GM12878 (cell line): Measurements from ENCODE around the gene TAS2R38. TPM values are rescaled to one million over a fixed set of nuclear protein-coding genes. Genes with fewer than 3 reads are reported as not detected.

Source experiments
- ATAC-seq: fragments of 200-7000 bp; cut with Tn5 transposase; 3 replicates; pipeline ENCODE4 v1.9.1; 2020; ENCODE audit warnings: mild to moderate bottlenecking, moderate library complexity
- BruUV-seq: library from RNA; stranded (reverse); fragments of 400-500 nt; replicated peaks from 2 replicates; lab custom pipeline; 2021; lab: Mats Ljungman, UMichigan
- CTCF ChIA-PET: fragments of 300-600 bp; sonication (Branson Sonifier 250); formaldehyde crosslinking; extraction: SDS; loops from one replicate; lab custom pipeline; 2021; ENCODE audit warnings: inconsistent platforms; lab: Yijun Ruan, JAX
- POLR2A ChIA-PET: fragments of 350-600 bp; formaldehyde crosslinking; extraction: SDS; loops from one replicate; lab custom pipeline; 2021; ENCODE audit warnings: inconsistent platforms; lab: Charles Lee
- RAD21 ChIA-PET: fragments of 300-600 bp; sonication (Branson Sonifier 250); formaldehyde crosslinking; loops from one replicate; lab custom pipeline; 2023; ENCODE audit warnings: antibody characterized with exemption; ENCODE audit not compliant: unreplicated experiment; lab: Charles Lee
- SMC1A ChIA-PET: fragments of 300-600 bp; sonication (Branson Sonifier 250); formaldehyde crosslinking; loops from one replicate; lab custom pipeline; 2023; ENCODE audit not compliant: unreplicated experiment, uncharacterized antibody; lab: Charles Lee
- DNase-seq: peaks from one replicate; pipeline ENCODE4 v3.0.0-alpha.2; 2011; ENCODE audit warnings: low read depth, low spot score
- FAIRE-seq: peaks from 3 replicates; lab custom pipeline; 2011; peaks lifted over from hg19 to GRCh38; lab: Jason Lieb, UNC
- H2AFZ ChIP-seq: 2 replicates; pipeline ENCODE4 v1.6.0; 2011; ENCODE audit warnings: low read depth, low read length, control low read depth; ENCODE audit not compliant: control insufficient read depth
- H3K27ac ChIP-seq: 2 replicates; pipeline ENCODE4 v1.5.1; 2011; ENCODE audit warnings: control low read depth; ENCODE audit not compliant: control insufficient read depth, insufficient read depth
- H3K27me3 ChIP-seq, 2 experiments: replicated peaks in 1 of 2; 2 replicates each; pipeline versions ENCODE4 v1.6.0 to v1.6.1; 2011; ENCODE audit warnings: low read length in 1 of 2; ENCODE audit not compliant: control insufficient read depth in 2 of 2, insufficient read depth in 2 of 2
- H3K36me3 ChIP-seq, 2 experiments: 2 replicates each; pipeline ENCODE4 v1.5.1; 2011; ENCODE audit warnings: low read length in 1 of 2; ENCODE audit not compliant: control insufficient read depth in 2 of 2, insufficient read depth in 2 of 2
- H3K4me1 ChIP-seq: 2 replicates; pipeline ENCODE4 v1.6.1; 2011; ENCODE audit warnings: mild to moderate bottlenecking, low read length, moderate library complexity, mixed read lengths; ENCODE audit not compliant: control insufficient read depth, insufficient read depth
- H3K4me2 ChIP-seq: 2 replicates; pipeline ENCODE4 v1.6.0; 2011; ENCODE audit warnings: control low read depth; ENCODE audit not compliant: control insufficient read depth, insufficient read depth
- H3K4me3 ChIP-seq: fragments of 200-600 bp; sonication (generic); 2 replicates; pipeline ENCODE4 v1.5.1; 2016
- H3K79me2 ChIP-seq: 2 replicates; pipeline ENCODE4 v1.6.0; 2011; ENCODE audit warnings: low read length; ENCODE audit not compliant: control insufficient read depth, insufficient read depth
- H3K9ac ChIP-seq: 2 replicates; pipeline ENCODE4 v1.8.0; 2011; ENCODE audit warnings: low read length, control low read depth, mixed read lengths; ENCODE audit not compliant: control insufficient read depth, insufficient read depth
- H3K9me3 ChIP-seq: replicated peaks from 3 replicates; pipeline ENCODE4 v1.5.1; 2011; ENCODE audit warnings: mild to moderate bottlenecking, low read length; ENCODE audit not compliant: control insufficient read depth, insufficient read depth
- H4K20me1 ChIP-seq: 2 replicates; pipeline ENCODE4 v1.6.0; 2011; ENCODE audit not compliant: control insufficient read depth, insufficient read depth
- HDGF ChIP-seq: fragments of 450-650 bp; IDR thresholded peaks from 2 replicates; pipeline ENCODE4 v1.6.1; 2016; ENCODE audit warnings: antibody characterized with exemption
- MYC ChIP-seq: IDR thresholded peaks from 2 replicates; pipeline ENCODE4 v1.6.1; 2011; ENCODE audit warnings: mild to moderate bottlenecking, low read length, moderate library complexity, inconsistent platforms; ENCODE audit not compliant: insufficient read depth, insufficient replicate concordance, insufficient read length, severe bottlenecking
- SUPT20H ChIP-seq: IDR thresholded peaks from 2 replicates; pipeline ENCODE4 v1.6.1; 2011; ENCODE audit warnings: low read depth, mild to moderate bottlenecking, low read length, moderate library complexity, borderline replicate concordance; ENCODE audit not compliant: control insufficient read depth
- TBL1XR1 ChIP-seq: IDR thresholded peaks from 2 replicates; pipeline ENCODE4 v1.6.1; 2012; ENCODE audit warnings: low read depth, low read length, improper control_type of control experiment
- WRNIP1 ChIP-seq: IDR thresholded peaks from 2 replicates; pipeline ENCODE4 v1.6.1; 2011; ENCODE audit warnings: low read depth, low read length, improper control_type of control experiment, borderline replicate concordance
- WGBS: methylation state at CpG from one replicate; pipeline ENCODE4 v1.1.6; 2016; ENCODE audit warnings: low lambda C conversion rate; ENCODE audit not compliant: insufficient replicate concordance, insufficient coverage; ENCODE audit errors: missing lambda C conversion rate; 5-methylcytosine and 5-hydroxymethylcytosine counted together
- in situ Hi-C: fragments of 300-500 bp; cut with MboI; formaldehyde crosslinking; loops from 9 replicates; pipeline ENCODE4 v1.14.3; 2018; ENCODE audit warnings: mixed read lengths
- intact Hi-C: fragments of 100-400 bp; cut with micrococcal nuclease; formaldehyde crosslinking; loops from one replicate; pipeline ENCODE4 v1.14.2; 2022; ENCODE audit not compliant: unreplicated experiment
- polyA plus RNA-seq, 11 experiments: library from polyadenylated mRNA; depleted of rRNA in 4 of 11; unstranded in 6 of 11; stranded (reverse) in 5 of 11; fragments of >200 nt; fragmentation: Nextera tagmentation in 4 of 11; fragmentation: Illumina TruSeq in 1 of 11; extraction: Ambion mirVana in 4 of 11; extraction: Trizol in 1 of 11; gene quantifications; 1 replicate in 1 of 11; 2 replicates in 10 of 11; pipeline versions ENCODE4 v1.2.1 to v1.2.3, GENCODE V29; 2011 to 2016; ENCODE audit warnings: inconsistent platforms in 2 of 11, missing spikeins in 2 of 11, low read depth in 1 of 11
- total RNA-seq, 4 experiments: library from RNA; depleted of rRNA in 3 of 4; stranded (reverse); fragments of >200 nt in 3 of 4; fragmentation: Illumina TruSeq in 1 of 4; extraction: Trizol in 1 of 4; gene quantifications; 2 replicates each; pipeline versions ENCODE4 v1.2.1 to v1.2.3, GENCODE V29; 2013 to 2021
- TF ChIP-seq, protein P1 (sequence below): IDR thresholded peaks from 2 replicates; pipeline ENCODE4 v1.6.1; 2012; ENCODE audit warnings: low read length, inconsistent platforms

The TAS2R38 gene
- total and polyA plus RNA-seq, 10 of the 15 experiments (the other 5 are each of a cell fraction or from before 2014, with no cell fraction given), result not detected

- TF ChIP-seq, protein P1, sequence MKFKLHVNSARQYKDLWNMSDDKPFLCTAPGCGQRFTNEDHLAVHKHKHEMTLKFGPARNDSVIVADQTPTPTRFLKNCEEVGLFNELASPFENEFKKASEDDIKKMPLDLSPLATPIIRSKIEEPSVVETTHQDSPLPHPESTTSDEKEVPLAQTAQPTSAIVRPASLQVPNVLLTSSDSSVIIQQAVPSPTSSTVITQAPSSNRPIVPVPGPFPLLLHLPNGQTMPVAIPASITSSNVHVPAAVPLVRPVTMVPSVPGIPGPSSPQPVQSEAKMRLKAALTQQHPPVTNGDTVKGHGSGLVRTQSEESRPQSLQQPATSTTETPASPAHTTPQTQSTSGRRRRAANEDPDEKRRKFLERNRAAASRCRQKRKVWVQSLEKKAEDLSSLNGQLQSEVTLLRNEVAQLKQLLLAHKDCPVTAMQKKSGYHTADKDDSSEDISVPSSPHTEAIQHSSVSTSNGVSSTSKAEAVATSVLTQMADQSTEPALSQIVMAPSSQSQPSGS, result no peak
- TF ChIP-seq TBL1XR1, result no peak
- no peak for TF ChIP-seq MYC
- TF ChIP-seq, all 136 proteins: peak for 0
Observed at GRCh38 chr7:141949911-141950310, 23.7 kb downstream of the TAS2R38 start (continued).

GRCh38 chr7:141949451-141949850 is 24.1 kb downstream of the TAS2R38 start:
- POLR2A ChIA-PET, result no interaction called here
- TF ChIP-seq HDGF (no peak), SUPT20H (no peak), WRNIP1 (no peak)
- DNase-seq (no peak), FAIRE-seq (no peak), ATAC-seq (no peak)
- SMC1A ChIA-PET, result no interaction called here
- no peak overlapping the region for H3K4me2 ChIP-seq
- BruUV-seq, result no TSS peak
- H3K27me3 ChIP-seq, result no peaks in the 10 kb centered on the region
- H2AFZ ChIP-seq, result no peak overlapping the region
- CTCF ChIA-PET, result interaction anchor here (0.6 to 1.5 kb wide), 2 partner anchors 27 to 341 kb away, joined by 4 read pairs; no protein-coding TSS in a partner anchor
- H3K9me3 ChIP-seq, result no peaks in the 10 kb centered on the region
- no peak overlapping the region for H3K27ac ChIP-seq
- H3K36me3 ChIP-seq, result no peaks in the 10 kb centered on the region
- 0% methylated on average over 2 of the region's 2 CpGs for WGBS
- in situ Hi-C loops (no loop called here), intact Hi-C loops (no loop called here)
- H3K4me3 ChIP-seq, result no peak overlapping the region
- RAD21 ChIA-PET, result no interaction called here
- H3K4me1 ChIP-seq, result no peaks in the 10 kb centered on the region
- no peaks in the 10 kb centered on the region for H3K79me2 ChIP-seq
- H3K9ac ChIP-seq, result no peak overlapping the region
- H4K20me1 ChIP-seq, result no peaks in the 10 kb centered on the region
